HG02870 (cell line): ENCODE measurements around the gene GRIN2A.

Source experiments
- ATAC-seq: cut with Tn5 transposase; IDR thresholded peaks from one replicate; pipeline ENCODE4 v1.9.1; 2021; ENCODE audit warnings: mild to moderate bottlenecking, moderate library complexity; ENCODE audit not compliant: unreplicated experiment

The GRIN2A gene

DNA sequence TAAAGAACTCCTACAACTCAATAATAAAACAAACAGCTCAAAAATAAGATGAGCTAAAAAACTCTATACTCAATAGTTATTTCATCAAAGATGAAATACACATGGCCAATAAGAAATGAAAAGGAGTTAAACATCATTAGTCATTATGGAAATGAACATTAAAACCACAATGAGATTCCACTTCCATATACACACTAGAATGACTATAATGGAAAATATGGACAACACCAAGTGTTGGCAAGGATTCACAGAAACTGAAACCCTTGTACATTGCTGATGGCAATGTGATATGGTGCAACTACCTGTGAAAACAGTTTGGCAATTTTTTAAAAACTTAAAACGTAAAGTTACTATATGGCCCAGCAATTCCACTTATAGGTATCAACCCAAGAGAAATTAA is 91.4 kb downstream of the GRIN2A start:
- ATAC-seq = no peak

DNA sequence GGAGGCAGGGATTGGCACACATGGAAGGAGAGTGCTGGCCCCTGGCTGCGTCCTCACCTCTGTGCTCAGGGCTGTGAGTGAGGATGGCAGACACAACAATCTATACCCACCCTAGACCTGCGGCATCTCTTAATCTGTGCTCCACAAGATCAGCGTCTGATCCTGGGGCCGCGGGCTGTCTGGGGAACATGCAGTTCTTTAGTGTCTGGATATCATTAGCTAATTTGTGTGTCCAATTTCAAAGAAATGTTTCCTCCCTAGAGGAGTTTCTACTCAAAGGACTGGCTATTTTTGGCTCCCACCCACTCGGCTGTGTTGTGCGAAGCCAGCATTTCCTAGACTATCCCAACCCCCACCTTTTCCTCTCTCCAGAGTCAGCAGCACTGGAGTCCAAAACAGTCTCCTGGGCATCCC is 93.8 kb downstream of the GRIN2A start:
- no peak for ATAC-seq

DNA sequence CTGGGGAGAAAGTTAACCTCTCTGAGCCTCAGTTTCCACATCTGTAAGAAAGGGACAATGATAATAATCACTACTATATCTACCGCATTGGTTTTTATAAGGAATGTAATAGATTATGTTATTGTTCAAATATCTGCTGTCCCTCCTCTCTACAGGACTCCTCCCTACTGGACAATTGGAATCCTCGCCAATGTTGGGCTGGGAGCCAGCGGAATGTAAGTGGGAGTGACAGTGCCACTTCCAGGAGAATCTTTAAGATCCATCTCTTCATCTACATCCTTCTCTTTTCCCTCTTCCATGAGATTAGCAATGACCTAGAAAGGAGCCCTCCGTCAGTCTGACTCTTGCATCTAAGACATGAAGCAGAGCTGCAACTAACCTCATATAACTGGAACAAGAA is 95.1 kb downstream of the GRIN2A start:
- ATAC-seq = no peak

DNA sequence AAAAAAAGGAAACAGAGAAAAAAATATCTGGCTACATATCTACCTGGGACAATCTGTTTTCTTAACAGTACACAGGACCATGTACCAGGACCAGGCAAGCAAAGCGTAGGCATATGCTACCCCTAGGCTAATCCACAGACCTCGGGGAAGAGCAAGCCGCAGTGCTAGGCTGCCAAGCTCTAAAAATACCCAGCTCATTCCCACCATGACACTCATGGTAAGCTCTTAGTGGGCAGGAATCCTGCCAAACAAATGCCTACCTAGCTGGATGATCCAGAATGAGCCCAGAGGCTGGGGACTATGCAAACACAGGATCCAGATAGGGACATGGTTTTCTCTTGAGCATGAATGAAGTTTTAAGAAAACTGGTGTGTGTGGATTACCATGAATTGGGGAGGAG is 95.6 kb downstream of the GRIN2A start:
- ATAC-seq = no peak

DNA sequence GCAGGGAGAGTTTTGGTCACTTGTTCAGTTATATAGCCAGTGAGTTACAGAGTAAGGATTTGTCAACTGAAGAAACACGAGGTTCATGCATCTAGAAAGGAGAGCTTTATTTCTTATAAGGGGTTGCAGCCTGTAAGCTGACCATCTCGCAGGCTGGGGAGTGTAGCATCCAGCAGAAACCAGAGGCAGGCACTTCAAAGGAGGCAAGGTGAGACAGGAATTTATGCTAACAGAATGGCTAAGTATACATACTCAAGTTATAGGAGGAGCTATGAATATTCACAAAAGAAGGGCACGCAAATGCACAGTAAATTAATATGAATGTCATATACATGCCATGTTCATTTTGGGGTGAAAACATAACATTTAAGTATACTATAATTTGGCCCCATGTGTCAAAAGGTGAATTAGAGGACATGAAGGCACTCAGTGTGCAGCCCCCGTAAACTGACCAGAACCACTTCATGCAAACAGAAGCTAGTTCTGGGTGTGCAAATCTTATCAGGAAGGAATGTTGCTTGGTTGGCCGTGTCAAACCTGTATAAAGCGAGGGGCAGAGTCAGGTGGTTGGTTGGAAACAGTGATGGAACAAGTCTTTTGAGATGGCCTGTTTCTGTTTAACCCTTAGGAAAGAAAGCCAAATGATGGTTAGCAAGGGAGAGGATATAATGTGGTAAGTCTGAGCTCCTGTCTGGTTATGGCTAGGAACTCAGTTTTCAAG is 97.0 kb downstream of the GRIN2A start:
- no peak for ATAC-seq

DNA sequence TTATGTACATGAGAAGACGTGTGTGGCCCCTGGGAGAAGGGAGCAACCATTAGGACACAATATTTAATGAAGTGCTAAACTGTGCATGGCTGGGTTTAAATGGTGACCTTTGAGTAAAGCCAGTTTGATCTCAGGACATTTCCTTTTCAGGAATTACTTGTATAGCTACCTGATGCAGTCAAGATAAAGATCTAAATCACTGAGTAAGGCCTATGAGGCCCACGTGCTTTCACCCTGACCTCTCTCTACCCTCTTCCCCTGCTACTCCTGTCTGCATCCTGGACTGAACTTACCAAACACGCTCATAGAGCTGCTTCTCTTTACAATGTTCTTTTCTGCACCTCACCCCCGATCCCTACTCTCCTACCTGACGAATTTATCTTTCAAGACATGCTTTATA is 98.9 kb downstream of the GRIN2A start:
- no peak for ATAC-seq

DNA sequence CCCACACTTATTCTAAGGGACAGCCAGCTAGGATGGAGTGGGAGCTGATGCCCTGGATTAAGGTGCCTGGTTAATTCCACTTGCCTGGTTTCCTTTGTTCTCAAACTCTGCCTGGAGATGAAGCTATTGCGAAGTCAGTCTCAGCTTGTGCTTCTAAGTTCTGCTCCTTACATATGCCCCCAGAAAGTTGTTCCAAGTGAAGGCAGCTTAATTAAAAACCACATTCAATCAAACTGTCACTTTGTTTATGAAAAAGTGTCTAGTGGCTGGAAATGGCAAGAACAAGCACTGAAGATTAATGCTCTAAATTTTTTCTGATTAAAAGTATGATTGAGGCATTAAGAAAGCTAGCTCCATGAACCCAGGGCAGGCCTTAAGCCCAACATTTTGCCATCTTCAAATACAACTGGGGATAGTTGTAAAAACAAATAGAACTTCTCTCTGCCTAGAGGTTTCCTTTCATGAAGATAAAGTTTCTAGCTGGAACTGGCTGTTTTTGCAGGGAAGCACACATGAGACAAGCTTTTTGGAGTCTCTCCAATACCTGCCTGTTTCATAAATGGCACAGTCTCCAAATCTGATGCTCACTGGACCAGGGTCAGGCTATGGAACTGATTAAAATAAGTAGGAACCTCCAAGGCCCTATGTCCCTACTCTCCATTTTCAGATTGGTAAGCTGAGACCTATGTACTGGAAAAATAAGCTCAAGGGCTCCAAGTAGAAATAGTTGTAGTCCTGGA is 100.9 kb downstream of the GRIN2A start:
- no peak for ATAC-seq

DNA sequence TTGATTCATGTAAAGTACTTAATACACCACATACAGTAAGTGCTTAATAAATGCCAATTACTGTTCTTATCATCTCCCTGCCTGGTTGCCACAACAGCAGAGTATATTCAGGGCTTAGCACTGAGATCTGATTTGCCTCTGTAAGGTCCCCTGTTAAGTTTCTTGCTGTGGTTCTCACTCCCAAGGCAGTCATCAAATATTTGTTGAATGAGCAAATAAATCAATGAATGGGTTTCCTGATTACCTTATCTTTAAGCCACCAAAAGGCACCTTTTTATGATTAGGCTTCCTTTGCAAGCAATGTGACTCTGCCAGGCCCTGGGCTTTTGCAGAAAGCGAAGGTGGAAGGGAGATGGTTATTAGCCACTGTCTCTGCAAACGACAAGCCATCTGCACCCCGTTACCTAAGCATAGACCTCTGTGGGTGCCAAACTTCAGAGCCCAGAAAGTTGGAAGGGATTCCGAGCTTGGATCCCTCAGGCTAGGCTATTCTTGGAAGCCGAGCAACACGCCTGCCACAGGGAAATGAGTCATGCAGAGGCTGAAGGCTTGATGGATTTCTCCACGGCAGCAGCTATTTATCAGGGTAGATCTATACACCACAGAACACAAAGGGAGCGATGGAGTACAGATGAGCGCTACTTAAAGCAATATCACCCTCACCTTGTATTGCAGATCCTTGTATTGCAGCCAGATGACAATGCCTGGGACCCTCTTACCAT is 102.0 kb downstream of the GRIN2A start:
- no peak for ATAC-seq

DNA sequence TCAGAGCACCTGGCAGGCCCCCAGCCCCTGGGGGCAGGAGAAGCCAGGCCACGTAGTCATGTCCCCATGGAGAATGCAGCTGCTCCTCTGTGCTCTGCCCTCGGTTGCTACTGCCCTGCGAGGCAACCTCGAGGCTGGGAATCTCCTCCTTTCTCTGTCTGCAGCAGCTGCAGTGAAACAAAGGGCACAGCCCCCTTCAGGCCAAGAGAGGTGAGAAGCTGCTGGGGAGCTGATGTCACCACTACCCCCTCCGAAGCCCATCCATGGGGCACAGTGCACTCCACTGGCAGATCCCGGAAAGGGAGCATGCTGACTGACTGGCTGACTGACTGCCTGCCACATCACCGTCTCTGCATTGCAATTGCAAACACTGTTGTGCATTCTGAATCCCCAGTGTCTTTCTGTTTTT is 103.7 kb downstream of the GRIN2A start:
- ATAC-seq = no peak

DNA sequence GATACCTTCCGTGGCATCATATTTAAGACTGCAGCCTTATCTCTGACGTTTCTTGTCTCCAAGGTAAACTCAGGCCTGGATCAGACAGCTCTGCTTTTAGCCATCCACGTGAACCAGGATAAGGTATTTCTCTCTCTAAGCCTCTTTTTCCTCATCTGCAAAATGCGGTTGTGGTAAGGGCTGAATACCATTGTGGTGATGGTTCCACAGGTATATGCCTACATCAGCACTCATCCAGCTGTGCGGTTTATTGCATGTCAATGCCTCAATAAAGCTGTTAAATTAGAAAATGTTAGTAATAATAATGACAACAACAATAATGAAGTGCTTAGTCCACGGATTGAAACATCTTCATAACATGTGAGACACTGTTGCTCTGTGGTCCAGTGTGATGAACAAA is 104.4 kb downstream of the GRIN2A start:
- ATAC-seq = no peak

DNA sequence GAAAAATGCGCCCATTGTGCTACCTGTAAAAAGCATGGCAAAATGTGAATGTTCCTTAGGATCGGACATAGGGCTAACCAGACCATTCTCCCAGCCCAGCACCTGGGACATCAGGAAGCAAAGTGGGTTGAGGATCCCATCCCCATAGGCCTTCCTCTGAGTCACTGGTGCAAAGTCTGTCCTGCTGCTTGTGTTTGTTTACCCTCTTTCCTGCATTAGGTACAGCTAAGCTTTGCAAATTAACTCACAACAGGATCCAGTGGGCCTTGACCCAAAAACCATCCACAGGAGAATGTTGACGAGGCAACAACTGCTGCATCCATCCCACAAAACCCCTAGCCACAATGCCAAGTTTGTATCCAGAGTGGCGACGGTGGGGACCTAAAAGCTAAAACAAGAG is 106.2 kb downstream of the GRIN2A start:
- ATAC-seq = no peak

DNA sequence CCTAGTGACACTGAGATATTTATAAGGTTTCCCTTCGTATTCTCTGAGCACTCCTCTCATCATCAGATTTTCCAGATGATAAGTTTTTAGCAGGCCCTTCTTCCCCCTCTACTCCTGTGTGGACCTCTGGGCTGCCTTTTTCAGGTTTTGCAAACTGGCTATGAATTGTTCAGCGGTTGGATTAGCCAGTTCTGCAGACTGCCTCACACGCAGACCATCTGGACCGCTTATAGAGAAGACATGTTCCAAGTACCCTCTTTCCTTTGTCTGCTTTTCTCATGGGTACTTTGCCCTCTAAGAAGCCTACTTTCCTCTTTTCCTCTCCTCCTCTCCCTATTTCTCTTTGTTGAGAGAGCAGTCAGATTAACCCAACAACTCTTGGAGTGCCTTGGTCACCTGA is 111.6 kb downstream of the GRIN2A start:
- no peak for ATAC-seq

DNA sequence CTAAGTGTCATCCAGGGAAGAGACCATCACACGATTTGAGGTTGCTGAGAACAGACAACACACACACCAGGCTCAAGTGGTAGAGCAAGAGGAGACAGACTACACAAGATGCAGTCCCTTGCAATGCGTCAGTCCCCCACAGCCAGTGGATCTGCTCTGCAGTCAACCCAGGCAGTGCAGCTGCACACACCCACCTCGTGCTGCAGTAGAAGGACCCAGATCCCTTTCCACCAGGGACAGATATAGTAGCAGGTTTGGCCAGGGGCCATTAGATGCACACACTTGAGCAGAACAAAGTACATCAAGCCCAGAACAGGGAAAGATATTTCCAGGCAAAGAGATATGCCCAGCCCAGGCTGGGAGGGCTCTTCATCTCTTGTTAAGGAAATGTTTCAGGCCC is 112.9 kb downstream of the GRIN2A start:
- ATAC-seq = no peak

DNA sequence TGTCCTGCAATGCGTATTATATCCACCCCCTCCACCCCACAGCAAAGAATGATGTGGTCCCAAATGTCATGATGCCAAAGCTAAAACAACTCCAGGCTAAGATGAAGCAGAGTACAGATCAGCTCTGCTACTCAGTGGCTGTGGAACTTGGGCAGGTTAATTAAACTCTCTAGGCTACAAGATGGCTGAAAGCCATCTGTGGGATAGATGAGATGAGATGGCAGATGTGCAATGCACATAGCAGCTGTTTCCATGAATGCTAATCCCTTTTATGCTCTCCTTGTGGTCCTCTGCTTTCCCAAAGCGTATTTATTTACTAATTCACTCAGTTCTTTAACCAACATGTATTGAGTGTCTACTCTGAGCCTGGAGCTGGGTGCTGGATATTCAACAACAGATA is 114.4 kb downstream of the GRIN2A start:
- no peak for ATAC-seq

DNA sequence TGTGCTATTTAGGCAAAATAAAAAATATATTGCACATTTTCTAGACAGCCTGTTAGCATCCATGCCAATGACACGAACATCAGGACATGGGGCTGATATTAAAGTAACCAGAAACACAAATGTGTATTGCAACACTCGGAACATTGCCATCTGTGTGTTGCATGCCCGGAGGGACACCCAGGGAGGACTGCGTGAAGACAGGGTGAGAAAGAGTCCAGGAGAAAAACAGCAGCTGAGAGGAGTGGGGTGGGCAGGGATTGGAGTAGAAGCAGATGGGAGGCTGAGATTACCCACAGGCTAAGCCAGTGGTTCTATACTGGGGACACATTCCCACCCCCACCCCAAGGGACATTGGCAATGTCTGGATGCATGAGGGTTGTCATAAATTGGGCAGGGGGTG is 114.8 kb downstream of the GRIN2A start:
- no peak for ATAC-seq

DNA sequence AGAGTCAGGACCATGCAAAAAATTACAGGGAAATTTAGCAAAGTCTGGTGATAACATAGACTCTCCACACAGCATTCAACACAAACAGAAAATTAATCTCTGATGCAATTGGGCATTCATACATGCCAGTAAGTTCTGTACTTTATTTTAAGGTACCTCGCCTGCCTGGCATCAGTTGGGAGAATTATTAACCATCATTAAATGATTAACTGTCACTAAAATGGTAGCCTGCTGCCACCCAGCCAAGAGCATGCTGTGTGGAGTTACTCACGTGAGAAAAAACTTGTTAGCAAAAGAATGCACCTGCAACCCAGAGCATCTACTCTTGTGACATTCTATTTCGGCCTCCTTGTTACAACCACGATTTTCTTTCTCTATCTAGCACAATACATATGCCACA is 117.2 kb downstream of the GRIN2A start:
- ATAC-seq = no peak

DNA sequence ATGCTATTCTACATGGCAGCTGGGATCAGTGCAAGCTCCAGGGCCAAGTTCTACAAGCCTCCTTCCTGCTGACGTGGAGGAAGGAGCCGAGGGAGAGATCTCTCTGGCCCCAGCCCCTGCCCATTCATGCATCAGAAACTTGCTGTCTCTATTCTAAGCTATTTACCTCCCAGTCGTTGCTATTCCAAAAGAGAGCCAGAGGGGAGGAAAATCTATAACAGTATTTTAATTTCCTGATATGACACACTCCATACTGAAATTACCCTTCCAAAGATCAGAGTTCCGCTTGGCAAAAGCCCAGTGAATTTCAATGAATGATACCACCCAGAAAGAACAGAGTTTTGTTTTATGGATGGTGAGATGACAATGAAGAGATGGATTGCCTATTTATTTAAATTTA is 133.4 kb downstream of the GRIN2A start:
- no peak for ATAC-seq

DNA sequence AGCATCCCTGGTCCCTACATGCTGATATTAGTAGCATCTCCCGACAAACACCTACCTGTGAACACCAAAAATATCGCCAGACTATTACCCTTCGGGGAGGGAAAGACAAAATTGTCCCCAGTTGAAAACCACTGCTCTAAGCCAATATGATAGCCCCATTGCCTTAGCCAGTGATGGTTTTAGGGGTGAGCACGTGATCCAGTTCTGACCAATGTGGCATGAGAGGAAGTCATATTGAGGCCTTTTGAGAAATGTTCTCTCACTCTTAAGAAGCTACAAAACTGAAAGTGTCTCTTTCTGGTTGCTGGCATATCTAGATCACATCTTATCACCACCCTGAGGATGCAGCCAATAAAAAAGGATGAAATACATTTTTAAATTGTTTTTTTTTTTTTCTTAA is 136.3 kb downstream of the GRIN2A start:
- no peak for ATAC-seq

DNA sequence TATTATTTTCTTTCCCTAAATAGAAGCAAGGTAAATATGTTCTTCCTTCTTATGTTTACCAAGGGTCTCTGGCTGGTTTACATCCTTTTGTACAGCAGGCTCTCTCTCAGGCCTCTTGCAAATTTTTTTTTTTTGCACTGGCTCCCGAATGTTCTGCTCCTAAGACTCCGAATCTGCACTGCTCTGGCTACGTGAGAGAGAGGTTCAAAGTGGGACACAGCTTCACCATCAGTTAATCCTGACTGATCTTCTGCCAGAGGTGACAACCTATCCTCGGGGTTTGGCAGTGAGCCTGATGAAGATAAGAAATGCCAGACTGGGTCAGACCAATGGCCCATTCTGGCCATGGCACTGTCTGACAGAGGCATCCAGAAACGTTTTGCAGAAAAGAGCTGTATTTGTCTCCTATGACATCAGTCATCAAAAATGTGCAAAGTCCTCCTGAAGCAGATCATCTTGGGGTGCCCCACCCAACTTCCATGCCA is 136.9 kb downstream of the GRIN2A start:
- no peak for ATAC-seq

DNA sequence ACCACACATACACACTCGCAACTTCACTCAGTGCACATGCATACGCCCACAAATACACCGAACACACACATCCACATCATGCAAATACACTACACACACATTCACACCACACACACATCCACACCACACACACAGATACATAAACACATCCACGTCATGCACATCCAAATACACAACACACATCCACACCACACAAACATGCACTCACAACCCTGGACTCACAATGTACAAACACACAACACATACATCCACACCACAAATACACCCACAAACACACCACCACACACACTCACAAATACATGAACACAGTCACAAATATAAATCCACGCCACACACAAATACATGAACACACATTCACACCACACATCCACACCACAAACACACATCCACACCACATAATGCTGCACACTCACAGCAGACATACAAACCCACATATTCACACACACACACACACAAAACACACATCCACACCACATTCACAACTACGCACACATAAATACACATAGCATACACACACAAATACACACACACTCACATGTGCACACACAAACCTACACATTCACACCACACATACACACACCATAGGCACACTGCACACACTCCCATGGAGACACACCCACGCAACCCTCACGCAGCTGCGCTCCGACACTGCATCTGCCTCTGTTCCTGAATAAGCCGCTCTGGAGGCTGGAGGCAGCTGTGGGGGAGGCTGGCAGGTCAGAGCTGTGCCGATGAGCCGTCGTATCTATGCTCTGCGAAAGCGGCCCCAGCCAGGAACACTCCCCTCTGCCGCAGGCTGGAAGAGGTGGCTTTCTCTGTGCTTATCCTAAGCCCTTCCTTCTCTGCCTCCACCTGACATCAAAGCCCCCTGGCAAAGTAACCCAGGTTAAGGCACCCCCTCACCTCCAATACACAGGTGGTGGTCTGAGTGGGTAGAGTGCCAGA is 141.8 kb downstream of the GRIN2A start:
- no peak for ATAC-seq
